H9 (cell line): ENCODE results near the gene PRICKLE3. TPM values are rescaled to one million over a fixed set of nuclear protein-coding genes. Genes with fewer than 3 reads are reported as not detected.

Source experiments
- DNase-seq: peaks from one replicate; pipeline ENCODE4 v3.0.0-alpha.2; 2017
- H2AFZ ChIP-seq: one replicate; pipeline ENCODE4 v1.6.1; 2013; ENCODE audit warnings: mild to moderate bottlenecking, low read length, control low read depth, moderate library complexity
- H2AK5ac ChIP-seq: 2 replicates; pipeline ENCODE4 v1.6.1; 2013; ENCODE audit warnings: low read length, control low read depth, mixed read lengths; ENCODE audit not compliant: insufficient read length
- H2BK120ac ChIP-seq: one replicate; pipeline ENCODE4 v1.6.1; 2013; ENCODE audit warnings: low read depth, mild to moderate bottlenecking, low read length, control low read depth, inconsistent platforms; ENCODE audit not compliant: poor library complexity, severe bottlenecking
- H2BK12ac ChIP-seq: 2 replicates; pipeline ENCODE4 v1.6.1; 2013; ENCODE audit warnings: low read length, control low read depth, mixed read lengths, low read depth; ENCODE audit not compliant: insufficient read length
- H2BK15ac ChIP-seq: 2 replicates; pipeline ENCODE4 v1.6.1; 2013; ENCODE audit warnings: low read depth, low read length, control low read depth
- H2BK20ac ChIP-seq: one replicate; pipeline ENCODE4 v1.6.1; 2013; ENCODE audit warnings: low read depth, mild to moderate bottlenecking, low read length, control low read depth, inconsistent platforms; ENCODE audit not compliant: poor library complexity, severe bottlenecking
- H2BK5ac ChIP-seq: 2 replicates; pipeline ENCODE4 v1.6.1; 2013; ENCODE audit warnings: low read length, control low read depth, mixed read lengths; ENCODE audit not compliant: insufficient read length
- H3K14ac ChIP-seq: 2 replicates; pipeline ENCODE4 v1.6.1; 2013; ENCODE audit warnings: low read length, control low read depth; ENCODE audit not compliant: insufficient read depth
- H3K18ac ChIP-seq: 2 replicates; pipeline ENCODE4 v1.6.1; 2013; ENCODE audit warnings: low read depth, mild to moderate bottlenecking, mixed read lengths, low read length, control low read depth; ENCODE audit not compliant: insufficient read length
- H3K23ac ChIP-seq: 2 replicates; pipeline ENCODE4 v1.6.1; 2013; ENCODE audit warnings: low read length, control low read depth, mixed read lengths, low read depth; ENCODE audit not compliant: insufficient read length
- H3K23me2 ChIP-seq: 2 replicates; pipeline ENCODE4 v1.6.1; 2013; ENCODE audit warnings: low read depth, mild to moderate bottlenecking, mixed read lengths, low read length, control low read depth; ENCODE audit not compliant: insufficient read length, poor library complexity, severe bottlenecking
- H3K27ac ChIP-seq: 2 replicates; pipeline ENCODE4 v1.5.1; 2013; ENCODE audit warnings: low read length, control low read depth, mixed read lengths, low read depth; ENCODE audit not compliant: insufficient read length
- H3K27me3 ChIP-seq: 2 replicates; pipeline ENCODE4 v1.6.1; 2013; ENCODE audit warnings: low read length, control low read depth, inconsistent platforms; ENCODE audit not compliant: insufficient read depth
- H3K4ac ChIP-seq: 2 replicates; pipeline ENCODE4 v1.6.1; 2013; ENCODE audit warnings: low read depth, mild to moderate bottlenecking, control low read depth, inconsistent platforms, low read length, moderate library complexity
- H3K4me1 ChIP-seq: 2 replicates; pipeline ENCODE4 v1.6.1; 2013; ENCODE audit warnings: low read length, control low read depth, inconsistent platforms; ENCODE audit not compliant: insufficient read depth
- H3K4me2 ChIP-seq: 2 replicates; pipeline ENCODE4 v1.6.1; 2013; ENCODE audit warnings: low read length, control low read depth, mixed read lengths; ENCODE audit not compliant: insufficient read length, insufficient read depth
- H3K56ac ChIP-seq: 2 replicates; pipeline ENCODE4 v1.6.1; 2013; ENCODE audit warnings: low read depth, mild to moderate bottlenecking, mixed read lengths, low read length, control low read depth; ENCODE audit not compliant: insufficient read length
- H3K79me1 ChIP-seq: 2 replicates; pipeline ENCODE4 v1.6.1; 2013; ENCODE audit warnings: low read depth, mild to moderate bottlenecking, moderate library complexity, low read length, control low read depth, inconsistent platforms; ENCODE audit not compliant: insufficient read depth, poor library complexity, severe bottlenecking
- H3K79me2 ChIP-seq: 2 replicates; pipeline ENCODE4 v1.6.1; 2013; ENCODE audit warnings: low read length, control low read depth, inconsistent platforms; ENCODE audit not compliant: insufficient read depth
- H3K9ac ChIP-seq: 2 replicates; pipeline ENCODE4 v1.6.1; 2013; ENCODE audit warnings: low read length, control low read depth, mixed read lengths; ENCODE audit not compliant: insufficient read length; ENCODE audit errors: extremely low read depth
- H3K9me3 ChIP-seq: one replicate; pipeline ENCODE4 v1.6.1; 2013; ENCODE audit warnings: low read depth, low read length, inconsistent platforms; ENCODE audit not compliant: control insufficient read depth
- H3T11ph ChIP-seq: one replicate; pipeline ENCODE4 v1.6.1; 2013; ENCODE audit warnings: mild to moderate bottlenecking, low read length, control low read depth, inconsistent platforms
- H4K20me1 ChIP-seq: one replicate; pipeline ENCODE4 v1.6.1; 2013; ENCODE audit not compliant: control insufficient read depth, insufficient read length, insufficient read depth
- H4K5ac ChIP-seq: 2 replicates; pipeline ENCODE4 v1.6.1; 2013; ENCODE audit warnings: low read depth, mild to moderate bottlenecking, mixed read lengths, low read length, control low read depth; ENCODE audit not compliant: insufficient read length
- H4K8ac ChIP-seq: replicated peaks from 2 replicates; pipeline ENCODE4 v1.6.1; 2013; ENCODE audit warnings: low read length, control low read depth, mixed read lengths, low read depth; ENCODE audit not compliant: insufficient read length
- H4K91ac ChIP-seq: 2 replicates; pipeline ENCODE4 v1.6.1; 2013; ENCODE audit warnings: low read depth, mild to moderate bottlenecking, moderate library complexity, mixed read lengths, low read length, control low read depth; ENCODE audit not compliant: insufficient read length
- H3K27ac Mint-ChIP-seq, 3 experiments: 2 replicates in 2 of 3; 3 replicates in 1 of 3; pipeline ENCODE4 v1.8.0; 2020 to 2021; ENCODE audit warnings: mixed read lengths in 3 of 3, mild to moderate bottlenecking in 1 of 3, moderate library complexity in 1 of 3
- H3K27me3 Mint-ChIP-seq: 2 replicates; pipeline ENCODE4 v1.8.0; 2021; ENCODE audit warnings: low read depth, mild to moderate bottlenecking, moderate library complexity, mixed read lengths
- H3K36me3 Mint-ChIP-seq, 3 experiments: 2 replicates in 2 of 3; 3 replicates in 1 of 3; pipeline ENCODE4 v1.8.0; 2020 to 2021; ENCODE audit warnings: low read depth in 3 of 3, mixed read lengths in 3 of 3; ENCODE audit not compliant: insufficient read depth in 1 of 3
- H3K4me1 Mint-ChIP-seq, 2 experiments: 2 replicates each; pipeline ENCODE4 v1.8.0; 2020; ENCODE audit warnings: mixed read lengths in 2 of 2
- H3K4me3 Mint-ChIP-seq, 2 experiments: 2 replicates in 1 of 2; 3 replicates in 1 of 2; pipeline ENCODE4 v1.8.0; 2020 to 2021; ENCODE audit warnings: mild to moderate bottlenecking in 2 of 2, mixed read lengths in 2 of 2, moderate library complexity in 1 of 2
- H3K9me3 Mint-ChIP-seq, 2 experiments: 2 replicates in 1 of 2; 3 replicates in 1 of 2; pipeline ENCODE4 v1.8.0; 2020; ENCODE audit warnings: mild to moderate bottlenecking in 2 of 2, mixed read lengths in 2 of 2, moderate library complexity in 1 of 2
- WGBS: extraction: QIAGEN DNeasy Blood & Tissue Kit; methylation state at CpG from one replicate; pipeline ENCODE4 v1.1.7; 2013; ENCODE audit warnings: missing lambda C conversion rate, low lambda C conversion rate, mixed read lengths; ENCODE audit not compliant: insufficient read length; ENCODE audit errors: extremely low coverage; 5-methylcytosine and 5-hydroxymethylcytosine counted together
- total RNA-seq: library from RNA; stranded (reverse); gene quantifications from 2 replicates; pipeline ENCODE4 v1.2.1, GENCODE V29; 2021
- TF ChIP-seq, protein P1 (sequence below): fragments of 200-600 bp; sonication (generic); conservative IDR thresholded peaks from 3 replicates; pipeline ENCODE4 v1.8.0; 2021; ENCODE audit warnings: antibody characterized with exemption, mild to moderate bottlenecking

The PRICKLE3 gene
- total RNA-seq, 1 experiment from 2014 or later = 9.7 TPM

DNA sequence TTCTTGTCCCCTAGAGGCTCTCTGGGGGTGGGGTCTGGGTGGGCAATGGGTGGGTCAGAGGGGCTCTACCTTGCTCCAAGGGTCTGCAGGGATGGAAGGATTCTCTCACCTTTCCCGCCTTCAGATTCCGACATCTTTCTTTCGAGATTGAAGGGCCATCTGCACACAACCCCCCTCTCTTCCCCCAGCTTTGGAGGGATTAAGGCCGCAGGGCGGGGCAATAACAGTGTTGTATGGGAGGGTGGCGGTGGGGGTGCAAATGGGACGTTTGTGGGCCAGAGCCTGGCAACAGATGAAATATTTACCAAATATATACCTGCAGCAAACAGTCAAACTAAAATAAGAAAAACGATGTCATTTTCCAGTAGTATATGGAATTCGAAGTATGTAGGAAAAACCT lies 47.0 kb upstream of the PRICKLE3 start, which contains the start of gene CACNA1F:
TSS of gene CACNA1F (minus strand) at position 165 of the 400 bp plus-strand sequence. CDS start at position 134, 31 bp downstream.
- no CpG with 5 or more reads among the region's 9 CpGs for WGBS
- H4K8ac ChIP-seq = no peak within 1 kb of the TSS
- no peak within 1 kb of the TSS; a peak in 1 of 5 replicates for H3K4me3 Mint-ChIP-seq
- no peak within 1 kb of the TSS for H2BK12ac ChIP-seq
- no peak within 1 kb of the TSS for H2BK5ac ChIP-seq
- no peak within 1 kb of the TSS for H2AFZ ChIP-seq
- no peak within 1 kb of the TSS for H4K91ac ChIP-seq
- H2BK15ac ChIP-seq = no peak within 1 kb of the TSS
- H3K4me1 ChIP-seq = no peaks in the 10 kb centered on the region; the same call in 1 of the 2 replicates
- peaks cover 1% of the 10 kb centered on the region for H3K27me3 Mint-ChIP-seq
- no peak within 1 kb of the TSS for H2BK20ac ChIP-seq
- no peaks in the 10 kb centered on the region for H3K27me3 ChIP-seq
- H2BK120ac ChIP-seq = no peak within 1 kb of the TSS
- H3K56ac ChIP-seq = no peak within 1 kb of the TSS
- no peaks in the 10 kb centered on the region for H3K79me1 ChIP-seq
- no peak within 1 kb of the TSS for H2AK5ac ChIP-seq
- TF ChIP-seq, protein P1, sequence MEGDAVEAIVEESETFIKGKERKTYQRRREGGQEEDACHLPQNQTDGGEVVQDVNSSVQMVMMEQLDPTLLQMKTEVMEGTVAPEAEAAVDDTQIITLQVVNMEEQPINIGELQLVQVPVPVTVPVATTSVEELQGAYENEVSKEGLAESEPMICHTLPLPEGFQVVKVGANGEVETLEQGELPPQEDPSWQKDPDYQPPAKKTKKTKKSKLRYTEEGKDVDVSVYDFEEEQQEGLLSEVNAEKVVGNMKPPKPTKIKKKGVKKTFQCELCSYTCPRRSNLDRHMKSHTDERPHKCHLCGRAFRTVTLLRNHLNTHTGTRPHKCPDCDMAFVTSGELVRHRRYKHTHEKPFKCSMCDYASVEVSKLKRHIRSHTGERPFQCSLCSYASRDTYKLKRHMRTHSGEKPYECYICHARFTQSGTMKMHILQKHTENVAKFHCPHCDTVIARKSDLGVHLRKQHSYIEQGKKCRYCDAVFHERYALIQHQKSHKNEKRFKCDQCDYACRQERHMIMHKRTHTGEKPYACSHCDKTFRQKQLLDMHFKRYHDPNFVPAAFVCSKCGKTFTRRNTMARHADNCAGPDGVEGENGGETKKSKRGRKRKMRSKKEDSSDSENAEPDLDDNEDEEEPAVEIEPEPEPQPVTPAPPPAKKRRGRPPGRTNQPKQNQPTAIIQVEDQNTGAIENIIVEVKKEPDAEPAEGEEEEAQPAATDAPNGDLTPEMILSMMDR = no peak
- no peak within 1 kb of the TSS for H3K27ac Mint-ChIP-seq
- no peak within 1 kb of the TSS for H3K4me2 ChIP-seq
- no peak within 1 kb of the TSS for H3K14ac ChIP-seq
- no peak within 1 kb of the TSS for H3K23ac ChIP-seq
- no peak within 1 kb of the TSS for H3K27ac ChIP-seq
- peaks cover 0 to 6% (median 1%) of the 10 kb centered on the region in 3 experiments; a peak in 3 of 7 replicates for H3K36me3 Mint-ChIP-seq
- H3K18ac ChIP-seq = no peak within 1 kb of the TSS
- H3K4me1 Mint-ChIP-seq = peaks cover 9 to 16% of the 10 kb centered on the region in 2 experiments
- peaks cover 7% of the 10 kb centered on the region for H3K9me3 ChIP-seq
- H3T11ph ChIP-seq = no peak within 1 kb of the TSS
- no peaks in the 10 kb centered on the region for H3K79me2 ChIP-seq
- H3K4ac ChIP-seq = no peak within 1 kb of the TSS
- no peak within 1 kb of the TSS for H3K9ac ChIP-seq
- no peak for DNase-seq
- no peaks in the 10 kb centered on the region for H3K23me2 ChIP-seq
- H4K20me1 ChIP-seq = no peaks in the 10 kb centered on the region
- H3K9me3 Mint-ChIP-seq = peaks cover 58 to 81% of the 10 kb centered on the region in 2 experiments
- H4K5ac ChIP-seq = no peak within 1 kb of the TSS
